ENCODE data around the gene SGTA. TPM values are rescaled to one million over a fixed set of nuclear protein-coding genes. Genes with fewer than 3 reads are reported as not detected.

SGTA gene
- total and polyA plus RNA-seq, 12 donors: 28.2 to 104 (median 54.9) TPM

- H3K4me3 ChIP-seq: no peak overlapping the region
- H3K27ac ChIP-seq: no peak overlapping the region
- no peak for DNase-seq
- H3K4me1 ChIP-seq (replicated peaks in 1 of 2): peaks cover 0 to 6% of the 10 kb centered on the region in 2 donors
- no peaks in the 10 kb centered on the region for H3K9me3 ChIP-seq (replicated peaks in 1 of 3)
- WGBS, 4 donors: 89 to 96% (median 95%) methylated on average over 26 to 34 of the region's 34 CpGs
- no peaks in the 10 kb centered on the region for H3K27me3 ChIP-seq
- TF ChIP-seq CTCF (IDR thresholded peaks at IDR 0.05) (no peak), POLR2A (IDR thresholded peaks at IDR 0.05) (no peak)
- intact Hi-C loops (cut with DNase I): no loop called here
- peaks cover 0 to 22% of the 10 kb centered on the region in 2 donors for H3K36me3 ChIP-seq (replicated peaks in 1 of 2)
Observed at GRCh38 chr19:2811735-2812413, 28.8 kb upstream of the SGTA start.

- Histone ChIP-seq H3K27ac (no peak overlapping the region), H3K4me1 (replicated peaks in 1 of 2) (peaks cover 0 to 6% of the 10 kb centered on the region in 2 donors), H3K4me3 (no peak overlapping the region), H3K36me3 (replicated peaks in 1 of 2) (peaks cover 0 to 25% of the 10 kb centered on the region in 2 donors), H3K9me3 (replicated peaks in 1 of 3) (no peaks in the 10 kb centered on the region), H3K27me3 (no peaks in the 10 kb centered on the region)
- WGBS, 4 donors: 96 to 99% (median 98%) methylated on average over 14 to 20 of the region's 20 CpGs
- TF ChIP-seq POLR2A (IDR thresholded peaks at IDR 0.05): no peak
- TF ChIP-seq CTCF (IDR thresholded peaks at IDR 0.05): no peak
- DNase-seq: no peak
- intact Hi-C loops (cut with DNase I): no loop called here
Observed at GRCh38 chr19:2811221-2811722, 28.2 kb upstream of the SGTA start.

GRCh38 chr19:2810141-2811091, 27.3 kb upstream of the SGTA start:
- TF ChIP-seq POLR2A (IDR thresholded peaks at IDR 0.05): no peak
- TF ChIP-seq CTCF (IDR thresholded peaks at IDR 0.05): no peak
- no peaks in the 10 kb centered on the region for H3K9me3 ChIP-seq (replicated peaks in 1 of 3)
- DNase-seq: no peak
- peaks cover 0 to 25% of the 10 kb centered on the region in 2 donors for H3K36me3 ChIP-seq (replicated peaks in 1 of 2)
- H3K4me1 ChIP-seq (replicated peaks in 1 of 2): no peaks in the 10 kb centered on the region
- H3K27ac ChIP-seq: no peak overlapping the region
- no peaks in the 10 kb centered on the region for H3K27me3 ChIP-seq
- WGBS, 4 donors: 83 to 97% (median 96%) methylated on average over 1 to 58 of the region's 58 CpGs
- intact Hi-C loops (cut with DNase I): no loop called here
- H3K4me3 ChIP-seq: no peak overlapping the region
